ENCODE results near the gene TUBGCP2. TPM values are rescaled to one million over a fixed set of nuclear protein-coding genes. Genes with fewer than 3 reads are reported as not detected.

The TUBGCP2 gene
- polyA plus RNA-seq, 3 donors: 25.9 to 78.6 (median 39.3) TPM

DNA sequence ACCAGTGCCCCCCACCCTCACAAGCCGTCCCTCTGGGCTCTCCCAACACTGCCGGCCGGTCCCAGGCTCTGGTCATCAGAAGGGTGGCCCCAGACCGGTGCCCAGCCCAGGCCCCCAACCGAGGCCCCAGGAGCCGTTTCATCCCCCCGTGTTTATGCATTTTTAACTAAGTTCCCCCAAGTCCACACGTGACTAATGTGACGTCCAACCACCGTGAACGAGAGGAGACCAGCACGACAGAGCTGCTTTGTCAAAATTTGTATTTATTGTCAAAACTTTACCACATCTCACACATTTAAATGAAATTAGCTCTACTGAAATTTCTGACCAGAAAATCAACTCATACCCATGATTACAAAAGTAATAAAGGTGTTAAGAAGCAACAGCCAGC lies 62.4 kb downstream of the TUBGCP2 start:
- H3K4me2 ChIP-seq (replicated peaks; ENCODE audit: extremely low read depth, low read length, poor library complexity, severe bottlenecking): no peak overlapping the region

DNA sequence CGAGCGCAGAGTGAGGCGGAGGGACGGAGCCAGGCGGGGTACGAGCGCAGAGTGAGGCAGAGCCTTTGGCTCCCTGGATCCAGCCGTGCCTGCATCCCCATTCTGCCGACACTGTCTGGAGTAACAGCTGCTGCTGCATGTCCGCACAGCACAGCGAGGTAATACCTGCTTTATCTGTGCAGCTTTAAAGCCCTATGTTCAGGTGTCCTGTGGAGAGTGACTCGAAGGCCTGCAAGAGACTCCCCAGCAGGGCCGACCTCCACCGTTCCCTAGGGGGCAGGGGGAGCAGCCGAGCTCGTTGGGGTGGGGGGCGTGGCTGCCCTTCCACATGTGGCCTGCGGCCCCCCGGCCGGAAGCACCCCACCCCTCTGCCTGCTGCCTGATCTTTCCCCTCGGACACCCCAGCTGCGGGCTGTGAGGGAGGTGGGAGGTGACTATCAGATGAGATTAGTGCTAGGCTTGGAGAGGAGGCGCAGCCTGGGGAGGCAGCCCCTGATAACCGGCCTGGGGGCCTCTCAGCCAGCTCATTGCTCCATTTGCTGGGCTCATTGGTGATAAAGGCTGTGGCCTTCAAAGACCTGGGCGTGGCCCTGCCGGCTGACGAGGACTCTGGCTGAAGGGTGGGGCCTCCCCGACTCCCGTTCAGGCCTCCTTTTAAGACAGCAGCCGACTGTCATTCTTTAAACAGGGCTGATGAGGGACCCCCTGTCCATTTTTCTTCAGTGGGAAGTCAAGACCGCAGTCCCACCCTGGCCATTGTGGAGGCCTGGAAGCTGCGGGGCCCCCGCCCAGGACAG lies 63.0 kb downstream of the TUBGCP2 start:
- Histone ChIP-seq H3K9ac (ENCODE audit: insufficient read depth, low read length, poor library complexity, severe bottlenecking) (no peak overlapping the region), H3K27me3 (ENCODE audit: control insufficient read depth in 2 of 2, insufficient read depth in 2 of 2, low read length in 2 of 2) (peaks cover 0 to 30% of the 10 kb centered on the region in 2 donors), H3K9me3 (replicated peaks in 1 of 2; ENCODE audit: control insufficient read depth in 1 of 2, insufficient read depth in 1 of 2, low read length in 2 of 2) (no peaks in the 10 kb centered on the region), H2AFZ (ENCODE audit: insufficient read depth, low read depth, low read length, poor library complexity, severe bottlenecking) (no peak overlapping the region), H3K36me3 (replicated peaks in 1 of 2; ENCODE audit: control insufficient read depth in 1 of 2, insufficient read depth in 2 of 2, low read length in 2 of 2) (no peaks in the 10 kb centered on the region), H3K27ac (ENCODE audit: low read depth in 1 of 2, low read length in 2 of 2) (no peak overlapping the region), H3K4me2 (replicated peaks; ENCODE audit: extremely low read depth, low read length, poor library complexity, severe bottlenecking) (no peak overlapping the region), H3K4me3 (replicated peaks in 1 of 3; ENCODE audit: low read depth in 2 of 3, low read length in 3 of 3) (no peak overlapping the region), H3K4me1 (ENCODE audit: control insufficient read depth in 1 of 2, insufficient read depth in 2 of 2, low read length in 2 of 2) (peaks cover 15 to 32% of the 10 kb centered on the region in 2 donors), H3K79me2 (ENCODE audit: insufficient read depth, low read length) (no peaks in the 10 kb centered on the region), H4K20me1 (ENCODE audit: insufficient read depth, low read length) (peaks cover 6% of the 10 kb centered on the region)
- Mint-ChIP-seq H3K9me3 (peaks cover 0 to 2% (median 0%) of the 10 kb centered on the region in 7 donors), H3K36me3 (peaks cover 0 to 2% of the 10 kb centered on the region in 2 donors), H3K27me3 (ENCODE audit: low read depth in 3 of 3) (peaks cover 29 to 59% (median 40%) of the 10 kb centered on the region in 3 donors), H3K4me3 (peak overlapping the region in 1 of 2 donors; percentile 30), H3K4me1 (peaks cover 30% of the 10 kb centered on the region), H3K27ac (peak overlapping the region in 1 of 7 donors; percentile 36)
- DNase-seq: no peak
- TF ChIP-seq, protein P1, sequence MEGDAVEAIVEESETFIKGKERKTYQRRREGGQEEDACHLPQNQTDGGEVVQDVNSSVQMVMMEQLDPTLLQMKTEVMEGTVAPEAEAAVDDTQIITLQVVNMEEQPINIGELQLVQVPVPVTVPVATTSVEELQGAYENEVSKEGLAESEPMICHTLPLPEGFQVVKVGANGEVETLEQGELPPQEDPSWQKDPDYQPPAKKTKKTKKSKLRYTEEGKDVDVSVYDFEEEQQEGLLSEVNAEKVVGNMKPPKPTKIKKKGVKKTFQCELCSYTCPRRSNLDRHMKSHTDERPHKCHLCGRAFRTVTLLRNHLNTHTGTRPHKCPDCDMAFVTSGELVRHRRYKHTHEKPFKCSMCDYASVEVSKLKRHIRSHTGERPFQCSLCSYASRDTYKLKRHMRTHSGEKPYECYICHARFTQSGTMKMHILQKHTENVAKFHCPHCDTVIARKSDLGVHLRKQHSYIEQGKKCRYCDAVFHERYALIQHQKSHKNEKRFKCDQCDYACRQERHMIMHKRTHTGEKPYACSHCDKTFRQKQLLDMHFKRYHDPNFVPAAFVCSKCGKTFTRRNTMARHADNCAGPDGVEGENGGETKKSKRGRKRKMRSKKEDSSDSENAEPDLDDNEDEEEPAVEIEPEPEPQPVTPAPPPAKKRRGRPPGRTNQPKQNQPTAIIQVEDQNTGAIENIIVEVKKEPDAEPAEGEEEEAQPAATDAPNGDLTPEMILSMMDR (IDR thresholded peaks at IDR 0.05): no peak
- 79% methylated on average over 27 of the region's 33 CpGs for WGBS (ENCODE audit: insufficient coverage)
- intact Hi-C loops (cut with micrococcal nuclease): loop anchor here in 1 of 2 donors (10.0 kb wide), 1 partner anchor 231 kb away; no protein-coding TSS in a partner anchor

More for the DNA sequence above, 62.4 kb downstream of the TUBGCP2 start:
- WGBS (ENCODE audit: insufficient coverage): 87% methylated on average over 3 of the region's 12 CpGs
- H3K36me3 ChIP-seq (replicated peaks in 1 of 2; ENCODE audit: control insufficient read depth in 1 of 2, insufficient read depth in 2 of 2, low read length in 2 of 2): no peaks in the 10 kb centered on the region
- H3K9me3 Mint-ChIP-seq: peaks cover 0 to 2% (median 0%) of the 10 kb centered on the region in 7 donors
- H4K20me1 ChIP-seq (ENCODE audit: insufficient read depth, low read length): peaks cover 6% of the 10 kb centered on the region
- intact Hi-C loops (cut with micrococcal nuclease): loop anchor here in 1 of 2 donors (10.0 kb wide), 1 partner anchor 231 kb away; no protein-coding TSS in a partner anchor
- H3K79me2 ChIP-seq (ENCODE audit: insufficient read depth, low read length): no peaks in the 10 kb centered on the region
- H3K9ac ChIP-seq (ENCODE audit: insufficient read depth, low read length, poor library complexity, severe bottlenecking): no peak overlapping the region
- no peaks in the 10 kb centered on the region for H3K9me3 ChIP-seq (replicated peaks in 1 of 2; ENCODE audit: control insufficient read depth in 1 of 2, insufficient read depth in 1 of 2, low read length in 2 of 2)
- H3K4me1 Mint-ChIP-seq: peaks cover 24% of the 10 kb centered on the region
- no peak overlapping the region for H3K4me3 Mint-ChIP-seq
- H3K4me3 ChIP-seq (replicated peaks in 1 of 3; ENCODE audit: low read depth in 2 of 3, low read length in 3 of 3): no peak overlapping the region
- H3K27ac Mint-ChIP-seq: peak overlapping the region in 1 of 7 donors; percentile 23
- TF ChIP-seq, protein P1 (IDR thresholded peaks at IDR 0.05): no peak
- H3K36me3 Mint-ChIP-seq: peaks cover 0 to 2% of the 10 kb centered on the region in 2 donors
- H3K4me1 ChIP-seq (ENCODE audit: control insufficient read depth in 1 of 2, insufficient read depth in 2 of 2, low read length in 2 of 2): peaks cover 10 to 26% of the 10 kb centered on the region in 2 donors
- DNase-seq: no peak
- H3K27ac ChIP-seq (ENCODE audit: low read depth in 1 of 2, low read length in 2 of 2): no peak overlapping the region
- peaks cover 0 to 27% of the 10 kb centered on the region in 2 donors for H3K27me3 ChIP-seq (ENCODE audit: control insufficient read depth in 2 of 2, insufficient read depth in 2 of 2, low read length in 2 of 2)
- H3K27me3 Mint-ChIP-seq (ENCODE audit: low read depth in 3 of 3): peaks cover 28 to 55% (median 37%) of the 10 kb centered on the region in 3 donors
- H2AFZ ChIP-seq (ENCODE audit: insufficient read depth, low read depth, low read length, poor library complexity, severe bottlenecking): no peak overlapping the region

Measured in CD14-positive monocyte (primary cell).